ENCODE data around the gene GABRP.
"Not testable (repeated sequence)": the region's sequence is repeated elsewhere in the genome, so short reads cannot be mapped to it uniquely, and the experiment has no call there.

GABRP gene

DNA sequence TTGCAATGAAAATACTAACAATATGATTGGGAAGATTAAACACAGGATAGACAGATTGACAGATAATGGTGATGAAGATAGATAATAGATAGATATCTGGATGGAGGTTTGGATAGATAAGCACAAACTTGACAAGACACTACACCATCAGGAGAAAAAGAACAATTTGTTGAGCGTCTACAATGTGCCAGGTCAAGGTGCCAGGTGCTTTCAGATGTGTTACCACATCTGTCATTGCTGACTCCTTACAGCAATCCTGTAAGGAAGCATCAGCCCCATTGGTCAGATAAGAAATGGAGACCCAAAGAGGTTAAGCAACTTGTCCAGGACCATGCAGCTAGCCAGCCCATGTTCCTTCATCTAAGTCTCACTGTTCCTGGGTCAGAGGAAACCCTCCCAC lies 1.6 kb upstream of the GABRP start:
- no peak for DNase-seq
- in situ Hi-C loops (cut with HindIII; ENCODE audit: low pct_ligation_motif_present, low pct_unique_long_range_greater_than_20kb, low sequenced_read_pairs), result no loop called here

GRCh38 chr5:170782438-170782837 lies 1.1 kb upstream of the GABRP start:
- DNase-seq, result no peak
- in situ Hi-C loops (cut with HindIII; ENCODE audit: low pct_ligation_motif_present, low pct_unique_long_range_greater_than_20kb, low sequenced_read_pairs), result no loop called here

GRCh38 chr5:170785416-170785815 lies 1.9 kb downstream of the GABRP start:
- no peak for DNase-seq
- in situ Hi-C loops (cut with HindIII; ENCODE audit: low pct_ligation_motif_present, low pct_unique_long_range_greater_than_20kb, low sequenced_read_pairs), result no loop called here

GRCh38 chr5:170787216-170787615 lies 3.7 kb downstream of the GABRP start:
- DNase-seq, result no peak
- in situ Hi-C loops (cut with HindIII; ENCODE audit: low pct_ligation_motif_present, low pct_unique_long_range_greater_than_20kb, low sequenced_read_pairs), result no loop called here

GRCh38 chr5:170788626-170789304 lies 5.2 kb downstream of the GABRP start:
- no peak for DNase-seq
- in situ Hi-C loops (cut with HindIII; ENCODE audit: low pct_ligation_motif_present, low pct_unique_long_range_greater_than_20kb, low sequenced_read_pairs), result no loop called here

DNA sequence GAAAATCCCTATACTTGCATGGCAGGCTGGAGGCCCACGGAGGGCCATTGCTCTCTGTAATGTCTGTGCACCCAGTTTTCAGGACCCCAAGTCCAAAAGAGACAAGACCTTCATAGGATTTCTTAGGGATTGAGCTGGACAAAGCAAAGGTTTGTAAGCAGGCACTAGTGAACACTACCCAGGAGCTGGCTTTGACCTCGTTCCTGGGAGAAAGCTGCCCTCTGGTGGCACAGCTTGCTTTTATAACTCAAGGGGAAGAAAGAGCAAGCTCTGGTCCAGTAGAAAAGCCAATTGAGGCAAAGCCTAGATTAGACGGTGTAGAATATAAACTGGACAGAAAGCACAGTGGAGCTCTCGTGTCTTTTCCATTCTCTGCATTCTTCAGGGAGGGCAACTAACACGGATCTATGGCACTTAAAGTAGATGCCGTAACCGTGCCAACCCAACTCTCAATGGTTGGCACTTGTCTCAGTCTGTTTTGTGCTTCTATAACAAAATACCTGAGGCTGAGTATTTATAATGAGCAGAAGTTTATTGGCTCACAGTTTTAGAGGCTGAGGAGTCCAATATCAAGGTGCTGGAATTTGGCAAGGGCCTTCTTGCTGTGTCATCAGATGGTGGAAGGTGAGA lies 7.9 kb downstream of the GABRP start:
- DNase-seq, result peak; percentile 63
- in situ Hi-C loops (cut with HindIII; ENCODE audit: low pct_ligation_motif_present, low pct_unique_long_range_greater_than_20kb, low sequenced_read_pairs), result no loop called here

- no peak for DNase-seq
- in situ Hi-C loops (cut with HindIII; ENCODE audit: low pct_ligation_motif_present, low pct_unique_long_range_greater_than_20kb, low sequenced_read_pairs), result no loop called here
Measured at GRCh38 chr5:170792878-170793277, 9.4 kb downstream of the GABRP start.

DNA sequence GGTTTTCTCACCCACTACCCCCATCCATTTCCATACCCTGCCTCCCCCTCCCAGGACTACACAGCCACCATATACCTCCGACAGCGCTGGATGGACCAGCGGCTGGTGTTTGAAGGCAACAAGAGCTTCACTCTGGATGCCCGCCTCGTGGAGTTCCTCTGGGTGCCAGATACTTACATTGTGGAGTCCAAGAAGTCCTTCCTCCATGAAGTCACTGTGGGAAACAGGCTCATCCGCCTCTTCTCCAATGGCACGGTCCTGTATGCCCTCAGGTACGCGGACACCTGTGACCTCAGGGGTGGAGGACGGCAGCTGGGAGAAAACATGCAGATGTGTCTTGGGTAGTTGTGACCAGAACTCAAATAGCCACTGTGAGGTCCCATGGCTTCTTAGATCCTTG lies 11.6 kb downstream of the GABRP start:
- no peak for DNase-seq
- in situ Hi-C loops (cut with HindIII; ENCODE audit: low pct_ligation_motif_present, low pct_unique_long_range_greater_than_20kb, low sequenced_read_pairs), result no loop called here

DNA sequence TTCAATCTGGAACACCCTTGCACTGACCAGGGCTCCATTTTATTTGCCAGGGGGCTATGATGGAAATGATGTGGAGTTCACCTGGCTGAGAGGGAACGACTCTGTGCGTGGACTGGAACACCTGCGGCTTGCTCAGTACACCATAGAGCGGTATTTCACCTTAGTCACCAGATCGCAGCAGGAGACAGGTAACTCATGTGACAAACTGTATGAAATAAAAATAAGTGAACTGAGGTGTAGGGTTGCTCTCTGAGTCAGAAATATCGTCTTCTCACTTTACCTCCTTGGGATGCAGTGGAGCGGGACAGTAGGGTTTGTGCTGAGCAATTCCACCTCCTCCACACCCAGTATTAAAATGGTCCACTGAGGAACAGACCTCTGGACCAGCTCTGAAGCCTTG lies 22.1 kb downstream of the GABRP start:
- no peak for DNase-seq
- in situ Hi-C loops (cut with HindIII; ENCODE audit: low pct_ligation_motif_present, low pct_unique_long_range_greater_than_20kb, low sequenced_read_pairs), result no loop called here

- in situ Hi-C loops (cut with HindIII; ENCODE audit: low pct_ligation_motif_present, low pct_unique_long_range_greater_than_20kb, low sequenced_read_pairs), result no loop called here
- DNase-seq, result peak; percentile 44
Measured at GRCh38 chr5:170809551-170809950, 26.0 kb downstream of the GABRP start.

GRCh38 chr5:170811719-170812118 lies 28.2 kb downstream of the GABRP start:
- no peak for DNase-seq
- in situ Hi-C loops (cut with HindIII; ENCODE audit: low pct_ligation_motif_present, low pct_unique_long_range_greater_than_20kb, low sequenced_read_pairs), result no loop called here

- in situ Hi-C loops (cut with HindIII; ENCODE audit: low pct_ligation_motif_present, low pct_unique_long_range_greater_than_20kb, low sequenced_read_pairs), result no loop called here
- no peak for DNase-seq
Measured at GRCh38 chr5:170813231-170813630, 29.7 kb downstream of the GABRP start.

DNA sequence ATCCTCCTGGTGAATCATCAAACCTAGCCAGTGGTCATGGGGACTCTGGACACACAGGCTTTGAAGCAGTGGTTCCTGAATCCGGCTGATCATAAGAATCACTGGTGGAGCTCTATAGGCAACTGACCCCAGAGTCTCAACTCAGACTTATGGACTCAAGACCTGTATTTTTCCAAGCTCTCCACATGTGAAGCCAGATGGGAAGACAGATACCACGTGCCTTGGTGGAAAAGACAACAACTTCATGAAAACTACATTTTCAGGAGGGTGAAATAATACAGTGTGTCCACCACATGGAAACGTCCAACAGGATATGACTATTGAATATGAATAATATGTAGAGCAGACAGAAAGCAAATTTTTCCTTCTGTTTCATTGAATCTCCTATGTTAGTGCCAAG lies 33.7 kb downstream of the GABRP start:
- DNase-seq, result no peak
- in situ Hi-C loops (cut with HindIII; ENCODE audit: low pct_ligation_motif_present, low pct_unique_long_range_greater_than_20kb, low sequenced_read_pairs), result no loop called here

- DNase-seq, result no peak
- in situ Hi-C loops (cut with HindIII; ENCODE audit: low pct_ligation_motif_present, low pct_unique_long_range_greater_than_20kb, low sequenced_read_pairs), result no loop called here
Measured at GRCh38 chr5:170818232-170818631, 34.7 kb downstream of the GABRP start.

DNA sequence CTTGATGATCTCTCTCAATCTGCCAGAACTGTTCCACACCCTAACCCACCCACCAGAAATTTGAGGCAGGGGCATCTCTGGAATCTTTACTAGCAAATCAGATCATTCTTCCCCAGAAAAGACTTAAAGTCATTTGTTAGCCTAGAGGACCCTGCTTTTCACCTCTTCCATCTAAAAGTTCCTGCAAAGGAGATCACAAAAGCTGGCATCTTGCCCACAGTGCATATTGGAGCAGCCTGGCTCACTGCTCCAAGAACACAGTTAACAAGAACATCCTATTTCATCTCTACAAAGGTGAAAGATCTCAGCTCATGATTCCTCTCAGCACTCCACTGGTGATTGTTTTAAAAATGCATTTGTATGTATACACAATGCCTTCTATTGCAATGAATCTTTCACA lies 36.3 kb downstream of the GABRP start:
- in situ Hi-C loops (cut with HindIII; ENCODE audit: low pct_ligation_motif_present, low pct_unique_long_range_greater_than_20kb, low sequenced_read_pairs), result no loop called here
- no peak for DNase-seq

DNA sequence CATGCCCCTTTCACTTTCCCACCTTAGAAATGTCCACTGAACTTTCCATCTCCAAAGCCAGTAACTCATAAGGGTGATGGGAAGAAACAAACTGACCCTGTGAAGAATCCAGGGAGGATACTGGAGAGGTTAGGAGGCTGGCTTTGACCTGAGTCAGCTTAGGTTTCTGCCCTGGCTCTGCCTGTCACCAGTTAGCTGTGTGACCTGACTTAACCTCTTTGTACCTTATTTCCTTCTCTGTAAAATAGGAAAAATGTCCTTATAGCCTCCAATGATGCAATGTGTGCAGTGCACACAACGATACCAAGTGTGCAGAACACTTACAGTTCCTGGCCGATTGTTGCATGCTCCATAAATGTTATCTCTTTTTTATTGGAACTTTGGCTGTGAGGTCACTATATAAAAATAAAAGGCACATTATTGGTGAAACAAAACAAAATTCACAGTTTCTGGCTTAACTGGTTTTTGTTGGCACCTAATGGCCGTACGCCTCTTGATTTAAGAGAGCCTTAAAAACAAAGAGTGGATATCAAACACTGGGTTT lies 37.8 kb downstream of the GABRP start:
- no peak for DNase-seq
- in situ Hi-C loops (cut with HindIII; ENCODE audit: low pct_ligation_motif_present, low pct_unique_long_range_greater_than_20kb, low sequenced_read_pairs), result no loop called here

GRCh38 chr5:170826117-170826516 lies 42.6 kb downstream of the GABRP start:
- DNase-seq, result no peak
- in situ Hi-C loops (cut with HindIII; ENCODE audit: low pct_ligation_motif_present, low pct_unique_long_range_greater_than_20kb, low sequenced_read_pairs), result no loop called here

DNA sequence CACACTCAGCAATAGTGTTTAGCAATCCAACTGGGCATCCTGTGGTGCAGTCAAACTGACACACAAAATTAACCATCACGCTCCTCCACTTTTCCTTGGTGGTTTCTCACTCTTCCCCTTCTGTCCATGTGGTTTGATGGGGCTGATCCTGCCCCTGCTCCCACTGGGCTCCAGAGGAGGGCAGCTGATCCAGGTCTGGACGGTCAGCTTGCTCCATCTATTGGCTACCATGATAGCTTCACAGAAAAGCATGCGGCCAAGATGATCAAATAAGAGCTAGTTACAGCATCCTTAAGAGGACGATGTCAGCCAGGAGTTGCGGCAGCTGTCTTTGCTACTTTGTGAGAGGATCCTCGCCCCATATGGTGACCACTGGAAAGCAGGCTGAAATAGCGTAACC lies 48.7 kb downstream of the GABRP start:
- DNase-seq, result no peak
- in situ Hi-C loops (cut with HindIII; ENCODE audit: low pct_ligation_motif_present, low pct_unique_long_range_greater_than_20kb, low sequenced_read_pairs), result no loop called here

GRCh38 chr5:170833981-170834380 lies 50.5 kb downstream of the GABRP start:
- in situ Hi-C loops (cut with HindIII; ENCODE audit: low pct_ligation_motif_present, low pct_unique_long_range_greater_than_20kb, low sequenced_read_pairs); DNase-seq: not testable (repeated sequence)

DNA sequence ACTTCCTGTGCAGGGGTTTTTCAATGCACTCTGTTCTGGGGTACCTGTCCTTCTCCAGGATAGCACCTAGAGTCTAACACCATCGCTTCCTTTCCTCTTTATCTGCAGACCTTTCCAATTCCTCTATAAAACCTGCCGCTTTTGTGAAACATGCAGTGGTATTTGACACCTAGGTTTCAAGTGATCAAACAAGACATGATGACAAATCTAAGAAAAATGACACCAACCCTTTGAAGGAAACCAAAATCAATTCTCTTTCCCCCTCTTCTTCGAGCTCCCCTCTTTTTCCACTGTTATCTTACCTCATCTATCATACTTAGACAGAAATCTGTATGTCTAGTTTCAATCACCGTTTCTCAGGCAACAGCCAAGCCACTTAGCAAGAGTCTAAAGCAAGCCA lies 52.7 kb downstream of the GABRP start:
- in situ Hi-C loops (cut with HindIII; ENCODE audit: low pct_ligation_motif_present, low pct_unique_long_range_greater_than_20kb, low sequenced_read_pairs), result no loop called here
- no peak for DNase-seq
